ENCODE measurements around the gene PANK4. TPM values are rescaled to one million over a fixed set of nuclear protein-coding genes. Genes with fewer than 3 reads are reported as not detected.

PANK4 gene
- total and polyA plus RNA-seq, 12 donors = 13.8 to 50.2 (median 28.4) TPM

- H3K27me3 ChIP-seq = peaks cover 8% of the 10 kb centered on the region
- no peak overlapping the region for H3K4me3 ChIP-seq
- H3K27ac ChIP-seq = no peak overlapping the region
- peaks cover 17 to 22% of the 10 kb centered on the region in 2 donors for H3K4me1 ChIP-seq (replicated peaks in 1 of 2)
- WGBS, 4 donors = 56 to 70% (median 64%) methylated on average over 13 to 25 of the region's 25 CpGs
- intact Hi-C loops (cut with DNase I) = loop anchor here in 1 of 2 donors (10.0 kb wide), 1 partner anchor 347 kb away; the partner anchor contains the start of gene FAAP20
- H3K36me3 ChIP-seq (replicated peaks in 1 of 2) = no peaks in the 10 kb centered on the region
- H3K9me3 ChIP-seq (replicated peaks in 1 of 3) = no peaks in the 10 kb centered on the region
- peak; percentile 70 to 92 (median 83) for DNase-seq
- TF ChIP-seq CTCF (IDR thresholded peaks at IDR 0.05) = no peak
- TF ChIP-seq POLR2A (IDR thresholded peaks at IDR 0.05) = no peak
Measured at GRCh38 chr1:2541619-2542245, 15.3 kb upstream of the PANK4 start.

DNA sequence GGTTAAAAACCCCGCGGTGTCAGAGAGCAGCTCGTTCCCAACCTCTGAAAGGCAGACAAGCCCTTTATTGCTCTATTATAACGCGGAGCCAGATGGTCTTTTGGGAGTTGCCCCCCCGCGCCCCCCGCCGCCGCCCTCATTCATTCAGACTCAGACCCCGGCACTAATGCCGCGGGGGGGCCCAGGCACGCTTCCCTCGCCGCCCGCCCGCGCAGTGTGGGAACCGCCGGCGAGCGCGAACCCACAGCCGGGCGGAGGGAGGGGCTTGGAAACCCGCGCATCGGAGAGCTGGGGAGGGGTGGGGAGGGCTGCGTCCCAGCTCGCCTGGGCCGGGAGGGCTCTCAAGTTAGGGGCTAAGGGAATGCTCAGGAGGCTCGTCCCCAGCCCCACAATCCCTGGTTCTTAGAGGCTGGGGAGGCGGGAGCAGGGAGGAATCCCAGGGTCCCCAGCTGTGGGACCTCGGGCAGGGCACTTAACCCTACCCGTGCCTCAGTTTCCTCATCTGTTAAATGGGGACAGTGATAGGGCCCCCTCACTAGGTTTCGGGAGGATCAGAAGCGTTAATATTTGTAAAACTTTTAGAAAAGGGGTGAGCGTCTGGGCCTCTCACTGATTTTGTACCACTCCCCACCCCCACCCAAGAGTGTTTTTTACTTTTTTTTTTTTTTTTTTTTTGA is 14.6 kb upstream of the PANK4 start:
- intact Hi-C loops (cut with DNase I) = loop anchor here in 1 of 2 donors (10.0 kb wide), 1 partner anchor 346 kb away; the partner anchor contains the start of gene FAAP20
- TF ChIP-seq CTCF (IDR thresholded peaks at IDR 0.05) = no peak
- no peak for TF ChIP-seq POLR2A (IDR thresholded peaks at IDR 0.05)
- 14 to 69% (median 33%) methylated on average over 6 to 39 of the region's 39 CpGs for WGBS, 4 donors
- DNase-seq = no peak
- H3K27ac ChIP-seq = no peak overlapping the region
- H3K4me1 ChIP-seq (replicated peaks in 1 of 2) = peaks cover 12 to 16% of the 10 kb centered on the region in 2 donors
- peaks cover 8% of the 10 kb centered on the region for H3K27me3 ChIP-seq
- no peak overlapping the region for H3K4me3 ChIP-seq
- H3K36me3 ChIP-seq (replicated peaks in 1 of 2) = no peaks in the 10 kb centered on the region
- no peaks in the 10 kb centered on the region for H3K9me3 ChIP-seq (replicated peaks in 1 of 3)

- Histone ChIP-seq H3K36me3 (replicated peaks in 1 of 2) (no peaks in the 10 kb centered on the region), H3K4me3 (no peak overlapping the region), H3K4me1 (replicated peaks in 1 of 2) (peaks cover 0 to under 1% of the 10 kb centered on the region in 2 donors), H3K9me3 (replicated peaks in 1 of 3) (no peaks in the 10 kb centered on the region), H3K27ac (no peak overlapping the region), H3K27me3 (peaks cover 11% of the 10 kb centered on the region)
- TF ChIP-seq CTCF (IDR thresholded peaks at IDR 0.05) (peak in 1 of 6 experiments; percentile 26), POLR2A (IDR thresholded peaks at IDR 0.05) (no peak)
- DNase-seq = no peak
- intact Hi-C loops (cut with DNase I) = no loop called here
- 73 to 100% (median 92%) methylated on average over 1 to 12 of the region's 12 CpGs for WGBS, 4 donors
Measured at GRCh38 chr1:2539312-2539907, 13.0 kb upstream of the PANK4 start.

DNA sequence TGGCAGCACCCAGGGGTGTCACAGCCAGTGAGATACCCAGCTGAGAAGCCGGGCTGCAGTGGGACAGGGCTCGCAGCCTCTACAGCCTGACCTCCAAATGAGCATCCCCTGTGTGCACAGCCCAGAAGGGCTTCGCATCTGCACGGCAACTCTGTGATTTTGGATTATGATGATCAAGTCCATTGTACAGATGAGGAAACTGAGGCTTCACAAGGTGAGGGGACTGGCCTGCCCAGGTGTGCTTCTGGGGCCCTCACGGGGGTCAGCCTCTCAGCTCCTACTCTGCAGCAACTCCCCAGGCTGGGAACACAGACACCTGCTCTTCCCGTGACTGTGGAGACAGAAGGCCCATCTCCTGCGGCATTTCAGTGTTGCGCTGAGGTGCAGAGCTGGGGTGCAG is 12.5 kb upstream of the PANK4 start:
- TF ChIP-seq POLR2A (IDR thresholded peaks at IDR 0.05) (no peak), CTCF (IDR thresholded peaks at IDR 0.05) (no peak)
- no peak for DNase-seq
- Histone ChIP-seq H3K27me3 (peaks cover 11% of the 10 kb centered on the region), H3K36me3 (replicated peaks in 1 of 2) (no peaks in the 10 kb centered on the region), H3K27ac (no peak overlapping the region), H3K4me3 (no peak overlapping the region), H3K9me3 (replicated peaks in 1 of 3) (no peaks in the 10 kb centered on the region), H3K4me1 (replicated peaks in 1 of 2) (no peaks in the 10 kb centered on the region)
- intact Hi-C loops (cut with DNase I) = no loop called here
- WGBS, 4 donors = 80 to 95% (median 92%) methylated on average over 1 to 8 of the region's 8 CpGs
